ENCODE results near the gene MBTPS1.

The MBTPS1 gene

DNA sequence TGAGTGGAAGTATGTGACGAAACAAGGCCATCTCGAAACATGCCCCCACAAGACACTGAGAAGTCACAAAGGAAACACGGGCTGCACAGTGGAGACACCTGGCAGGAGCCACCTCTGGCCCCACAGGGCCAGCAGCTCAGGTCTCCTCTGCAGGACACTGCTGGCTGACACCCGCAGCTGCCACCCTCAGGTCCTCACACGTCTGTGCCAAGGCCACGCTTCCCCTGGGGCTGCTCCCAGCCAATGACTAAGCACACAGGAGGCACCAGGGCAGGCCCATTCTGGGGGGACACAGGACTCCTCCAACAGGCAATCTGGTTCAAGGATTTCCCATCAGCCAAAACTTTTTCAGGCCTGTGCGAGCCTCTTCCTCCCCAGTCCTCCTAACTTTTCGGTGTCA, 36.4 kb downstream of the MBTPS1 start:
- no peaks in the 10 kb centered on the region for H3K36me3 ChIP-seq (ENCODE audit: insufficient read depth)
- H3K4me1 ChIP-seq (ENCODE audit: low read depth, poor library complexity, severe bottlenecking) = peaks cover 10% of the 10 kb centered on the region
- H2AFZ ChIP-seq (ENCODE audit: low read depth) = no peak overlapping the region
- no peak overlapping the region for H3K9ac ChIP-seq
- H3K4me3 ChIP-seq (IDR thresholded peaks at IDR 0.05; ENCODE audit: insufficient read depth, low read depth, low read length) = no peak overlapping the region
- H3K4me2 ChIP-seq = no peak overlapping the region
- H3K27ac ChIP-seq = no peak overlapping the region
- H3K79me2 ChIP-seq (ENCODE audit: insufficient read depth, low read depth) = peaks cover 5% of the 10 kb centered on the region; the same call in 1 of the 2 replicates
- no peaks in the 10 kb centered on the region for H3K27me3 ChIP-seq (ENCODE audit: insufficient read depth, low read depth)
- H4K20me1 ChIP-seq (ENCODE audit: insufficient read depth) = no peaks in the 10 kb centered on the region; the same call in 1 of the 2 replicates
- TF ChIP-seq, protein P1, sequence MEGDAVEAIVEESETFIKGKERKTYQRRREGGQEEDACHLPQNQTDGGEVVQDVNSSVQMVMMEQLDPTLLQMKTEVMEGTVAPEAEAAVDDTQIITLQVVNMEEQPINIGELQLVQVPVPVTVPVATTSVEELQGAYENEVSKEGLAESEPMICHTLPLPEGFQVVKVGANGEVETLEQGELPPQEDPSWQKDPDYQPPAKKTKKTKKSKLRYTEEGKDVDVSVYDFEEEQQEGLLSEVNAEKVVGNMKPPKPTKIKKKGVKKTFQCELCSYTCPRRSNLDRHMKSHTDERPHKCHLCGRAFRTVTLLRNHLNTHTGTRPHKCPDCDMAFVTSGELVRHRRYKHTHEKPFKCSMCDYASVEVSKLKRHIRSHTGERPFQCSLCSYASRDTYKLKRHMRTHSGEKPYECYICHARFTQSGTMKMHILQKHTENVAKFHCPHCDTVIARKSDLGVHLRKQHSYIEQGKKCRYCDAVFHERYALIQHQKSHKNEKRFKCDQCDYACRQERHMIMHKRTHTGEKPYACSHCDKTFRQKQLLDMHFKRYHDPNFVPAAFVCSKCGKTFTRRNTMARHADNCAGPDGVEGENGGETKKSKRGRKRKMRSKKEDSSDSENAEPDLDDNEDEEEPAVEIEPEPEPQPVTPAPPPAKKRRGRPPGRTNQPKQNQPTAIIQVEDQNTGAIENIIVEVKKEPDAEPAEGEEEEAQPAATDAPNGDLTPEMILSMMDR (conservative IDR thresholded peaks at IDR 0.05; ENCODE audit: low read depth, low read length) = no peak

DNA sequence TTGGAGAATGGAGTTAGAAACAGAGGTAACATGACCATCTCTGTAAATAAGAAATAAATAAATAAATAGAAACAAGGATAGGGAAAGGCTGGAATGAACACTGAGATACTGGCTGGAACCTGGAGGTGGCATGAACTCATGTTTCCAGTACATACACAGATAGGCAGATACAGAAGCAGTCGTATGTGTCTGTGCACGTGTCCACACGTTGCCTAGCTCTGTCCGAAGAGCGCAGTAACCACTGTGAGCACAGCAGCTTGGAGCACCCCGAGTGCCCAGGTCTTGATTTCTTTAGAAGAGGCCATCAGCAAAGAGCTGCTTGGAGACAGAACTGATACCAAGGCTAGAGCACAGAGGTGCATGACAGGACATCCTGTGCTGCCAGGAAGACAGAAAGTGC, 37.1 kb downstream of the MBTPS1 start:
- H2AFZ ChIP-seq (ENCODE audit: low read depth) = no peak overlapping the region
- no peak overlapping the region for H3K27ac ChIP-seq
- peaks cover 4% of the 10 kb centered on the region for H3K4me1 ChIP-seq (ENCODE audit: low read depth, poor library complexity, severe bottlenecking)
- peaks cover 5% of the 10 kb centered on the region; the same call in 1 of the 2 replicates for H3K79me2 ChIP-seq (ENCODE audit: insufficient read depth, low read depth)
- TF ChIP-seq, protein P1 (conservative IDR thresholded peaks at IDR 0.05; ENCODE audit: low read depth, low read length) = no peak
- no peak overlapping the region for H3K4me2 ChIP-seq
- H3K9ac ChIP-seq = no peak overlapping the region
- H3K4me3 ChIP-seq (IDR thresholded peaks at IDR 0.05; ENCODE audit: insufficient read depth, low read depth, low read length) = no peak overlapping the region
- no peaks in the 10 kb centered on the region for H3K36me3 ChIP-seq (ENCODE audit: insufficient read depth)
- no peaks in the 10 kb centered on the region; the same call in 1 of the 2 replicates for H4K20me1 ChIP-seq (ENCODE audit: insufficient read depth)
- H3K27me3 ChIP-seq (ENCODE audit: insufficient read depth, low read depth) = no peaks in the 10 kb centered on the region

DNA sequence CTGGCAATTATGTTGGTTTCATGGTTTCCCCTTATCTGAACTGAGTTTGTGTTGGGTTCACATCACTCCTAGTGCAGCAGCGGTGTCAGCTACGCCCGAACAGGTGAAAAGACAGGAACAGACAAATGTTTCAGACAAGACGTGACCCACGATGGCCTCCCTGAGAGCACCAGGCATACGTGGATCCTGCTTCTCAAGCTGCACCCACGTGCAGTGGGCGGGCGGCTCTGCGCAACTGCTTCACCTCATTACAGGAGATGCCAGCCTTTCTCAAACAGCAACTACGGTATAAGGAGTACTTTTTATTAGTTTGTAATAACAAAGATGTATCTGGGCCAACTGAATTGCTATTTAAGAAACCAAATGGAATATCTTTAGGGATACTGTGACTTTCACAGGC, 41.4 kb downstream of the MBTPS1 start:
- Histone ChIP-seq H3K27me3 (ENCODE audit: insufficient read depth, low read depth) (no peaks in the 10 kb centered on the region), H3K4me2 (no peak overlapping the region), H3K27ac (no peak overlapping the region), H3K4me3 (IDR thresholded peaks at IDR 0.05; ENCODE audit: insufficient read depth, low read depth, low read length) (no peak overlapping the region), H3K79me2 (ENCODE audit: insufficient read depth, low read depth) (peaks cover 5% of the 10 kb centered on the region; the same call in 1 of the 2 replicates), H3K36me3 (ENCODE audit: insufficient read depth) (peaks cover 4% of the 10 kb centered on the region; the same call in 1 of the 2 replicates), H2AFZ (ENCODE audit: low read depth) (no peak overlapping the region), H3K9ac (no peak overlapping the region), H3K4me1 (ENCODE audit: low read depth, poor library complexity, severe bottlenecking) (no peaks in the 10 kb centered on the region), H4K20me1 (ENCODE audit: insufficient read depth) (no peaks in the 10 kb centered on the region)
- TF ChIP-seq, protein P1 (conservative IDR thresholded peaks at IDR 0.05; ENCODE audit: low read depth, low read length) = no peak

DNA sequence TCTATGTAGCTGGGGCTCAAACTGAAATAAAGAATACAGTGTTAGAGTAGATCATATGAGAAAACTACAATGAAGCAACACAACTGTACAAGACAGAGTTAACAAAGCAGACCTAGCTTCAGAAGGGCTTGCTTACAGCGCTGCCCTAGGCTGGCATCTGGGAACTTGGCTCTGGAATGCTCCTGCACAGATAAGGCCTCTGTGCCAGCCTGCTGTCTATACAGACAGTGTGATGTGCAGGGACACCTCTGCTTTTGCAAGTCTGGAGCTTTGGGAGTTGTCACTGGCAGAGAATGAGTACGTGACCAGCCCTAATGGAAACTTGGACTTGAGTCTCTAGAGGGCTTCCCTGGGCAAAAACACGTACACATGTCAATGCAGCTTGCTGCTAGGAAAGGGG, 42.0 kb downstream of the MBTPS1 start:
- H4K20me1 ChIP-seq (ENCODE audit: insufficient read depth) = no peaks in the 10 kb centered on the region
- H3K27ac ChIP-seq = no peak overlapping the region
- no peak overlapping the region for H3K9ac ChIP-seq
- H3K4me2 ChIP-seq = no peak overlapping the region
- H3K36me3 ChIP-seq (ENCODE audit: insufficient read depth) = peaks cover 4% of the 10 kb centered on the region; the same call in 1 of the 2 replicates
- no peaks in the 10 kb centered on the region for H3K27me3 ChIP-seq (ENCODE audit: insufficient read depth, low read depth)
- no peaks in the 10 kb centered on the region for H3K4me1 ChIP-seq (ENCODE audit: low read depth, poor library complexity, severe bottlenecking)
- H2AFZ ChIP-seq (ENCODE audit: low read depth) = no peak overlapping the region
- H3K4me3 ChIP-seq (IDR thresholded peaks at IDR 0.05; ENCODE audit: insufficient read depth, low read depth, low read length) = no peak overlapping the region
- peaks cover 5% of the 10 kb centered on the region; the same call in 1 of the 2 replicates for H3K79me2 ChIP-seq (ENCODE audit: insufficient read depth, low read depth)
- TF ChIP-seq, protein P1 (conservative IDR thresholded peaks at IDR 0.05; ENCODE audit: low read depth, low read length) = no peak

All from KMS-11 (cell line).